ENCODE measurements around the gene DCAF11. TPM values are rescaled to one million over a fixed set of nuclear protein-coding genes. Genes with fewer than 3 reads are reported as not detected.

The DCAF11 gene
- total RNA-seq: 10 to 100 TPM; 54.1 to 69.8 TPM

DNA sequence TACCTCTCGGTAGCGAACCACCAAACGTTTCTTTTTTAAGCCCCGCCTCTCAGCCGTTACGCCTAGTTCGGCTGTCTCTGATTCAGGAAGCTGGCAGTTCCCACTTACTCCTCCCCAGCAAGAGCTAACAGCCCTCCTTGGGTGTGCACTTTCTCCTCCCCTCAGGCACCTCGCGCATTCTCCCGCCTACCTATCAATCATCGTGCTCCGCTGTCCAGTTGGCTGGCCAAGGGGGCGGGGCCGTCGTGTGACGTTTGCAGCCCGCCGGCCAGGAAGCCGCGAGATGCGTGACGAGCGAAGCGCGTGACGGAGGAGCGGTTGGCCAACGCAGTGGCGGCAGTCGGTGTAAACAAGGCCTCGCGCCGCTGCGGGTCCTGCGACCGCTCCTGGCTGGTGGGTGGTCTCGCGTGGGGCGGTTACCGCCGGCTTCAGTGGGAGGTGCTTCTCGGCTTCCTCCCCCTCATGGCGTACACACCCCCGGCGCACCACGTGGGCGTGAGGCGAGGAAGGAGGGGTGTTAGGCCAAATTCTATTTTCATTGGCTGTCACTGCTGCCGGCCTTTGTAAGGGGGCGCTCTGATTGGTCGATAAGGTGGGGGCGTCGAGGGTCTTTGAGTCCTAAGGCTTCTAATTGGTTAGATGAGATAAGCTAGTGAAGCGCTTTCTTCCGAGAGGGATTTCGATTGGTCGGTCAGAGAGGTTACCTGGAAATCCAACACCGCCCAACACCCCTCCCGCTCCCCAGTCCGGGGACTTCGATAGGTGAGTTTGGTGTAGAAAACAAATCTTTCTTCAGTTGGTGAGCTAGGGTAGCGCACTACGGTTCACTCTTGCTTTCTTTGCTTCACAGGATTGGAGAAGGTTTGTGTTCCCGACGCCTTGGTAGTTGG is at the start of gene DCAF11, which contains the start of gene NRL:
Gene DCAF11, plus strand, starts transcription at position 246 of the 890 bp plus-strand sequence. CDS start 818 bp downstream, outside the sequence.
Gene NRL, minus strand, starts transcription at position 418 of the 890 bp plus-strand sequence. CDS start 32,101 bp downstream, outside the sequence.
- H3K36me3 ChIP-seq: peaks cover 28% of the 10 kb centered on the region
- TF ChIP-seq, protein P1, sequence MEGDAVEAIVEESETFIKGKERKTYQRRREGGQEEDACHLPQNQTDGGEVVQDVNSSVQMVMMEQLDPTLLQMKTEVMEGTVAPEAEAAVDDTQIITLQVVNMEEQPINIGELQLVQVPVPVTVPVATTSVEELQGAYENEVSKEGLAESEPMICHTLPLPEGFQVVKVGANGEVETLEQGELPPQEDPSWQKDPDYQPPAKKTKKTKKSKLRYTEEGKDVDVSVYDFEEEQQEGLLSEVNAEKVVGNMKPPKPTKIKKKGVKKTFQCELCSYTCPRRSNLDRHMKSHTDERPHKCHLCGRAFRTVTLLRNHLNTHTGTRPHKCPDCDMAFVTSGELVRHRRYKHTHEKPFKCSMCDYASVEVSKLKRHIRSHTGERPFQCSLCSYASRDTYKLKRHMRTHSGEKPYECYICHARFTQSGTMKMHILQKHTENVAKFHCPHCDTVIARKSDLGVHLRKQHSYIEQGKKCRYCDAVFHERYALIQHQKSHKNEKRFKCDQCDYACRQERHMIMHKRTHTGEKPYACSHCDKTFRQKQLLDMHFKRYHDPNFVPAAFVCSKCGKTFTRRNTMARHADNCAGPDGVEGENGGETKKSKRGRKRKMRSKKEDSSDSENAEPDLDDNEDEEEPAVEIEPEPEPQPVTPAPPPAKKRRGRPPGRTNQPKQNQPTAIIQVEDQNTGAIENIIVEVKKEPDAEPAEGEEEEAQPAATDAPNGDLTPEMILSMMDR (IDR thresholded peaks at IDR 0.05): no peak
- H3K27ac ChIP-seq: peak within 1 kb of the TSS; percentile 95 to 98
- H3K9me3 ChIP-seq: no peaks in the 10 kb centered on the region
- DNase-seq (ENCODE audit: low spot score): peak; percentile 99
- peaks cover 0 to 22% of the 10 kb centered on the region in 2 donors for H3K4me1 ChIP-seq
- peak within 1 kb of the TSS; percentile 66 to 69 for H3K4me3 ChIP-seq
- no peaks in the 10 kb centered on the region for H3K27me3 ChIP-seq

DNA sequence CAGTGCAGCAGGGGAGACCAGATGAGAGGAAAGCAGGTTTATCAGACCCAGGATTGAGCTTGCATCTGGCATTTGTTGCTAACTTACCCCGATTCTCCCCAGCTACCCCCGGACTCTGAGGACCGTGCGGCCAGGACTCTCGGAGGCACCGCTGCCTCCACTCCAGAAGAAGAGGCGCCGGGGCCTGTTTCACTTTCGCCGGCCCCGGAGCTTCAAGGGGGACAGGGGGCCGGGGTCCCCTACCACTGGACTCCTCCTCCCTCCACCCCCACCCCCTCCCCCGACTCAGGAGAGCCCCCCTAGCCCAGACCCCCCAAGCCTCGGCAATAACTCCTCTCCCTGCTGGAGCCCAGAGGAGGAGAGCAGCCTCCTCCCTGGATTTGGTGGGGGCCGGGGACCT is 49.7 kb upstream of the DCAF11 start:
- no peaks in the 10 kb centered on the region for H3K9me3 ChIP-seq
- no peak for DNase-seq (ENCODE audit: low spot score)
- H3K27me3 ChIP-seq: no peaks in the 10 kb centered on the region
- H3K36me3 ChIP-seq: no peaks in the 10 kb centered on the region
- H3K27ac ChIP-seq: no peak overlapping the region
- H3K4me1 ChIP-seq: no peaks in the 10 kb centered on the region
- TF ChIP-seq, protein P1 (IDR thresholded peaks at IDR 0.05): no peak
- H3K4me3 ChIP-seq: no peak overlapping the region

DNA sequence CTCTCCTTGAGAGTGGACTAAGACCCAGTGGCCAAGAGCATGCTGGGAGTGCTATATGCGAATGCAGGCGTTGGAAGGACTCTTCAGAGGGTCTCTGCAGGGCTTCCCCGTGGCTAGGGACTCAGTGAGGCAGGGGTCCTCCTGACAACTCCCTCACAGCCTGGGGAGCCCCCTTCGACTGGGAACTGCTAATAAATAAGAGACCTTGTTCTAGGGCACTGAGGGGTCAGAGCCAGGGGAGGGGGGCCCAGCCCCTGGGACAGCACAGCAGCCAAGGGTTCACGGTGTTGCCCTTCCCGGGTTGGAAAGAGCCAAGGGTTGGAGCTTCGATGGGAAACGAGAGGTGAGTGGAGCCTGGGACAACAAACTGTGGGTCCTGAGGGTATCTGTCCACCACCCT is 49.2 kb upstream of the DCAF11 start:
- no peak for DNase-seq (ENCODE audit: low spot score)
- TF ChIP-seq, protein P1 (IDR thresholded peaks at IDR 0.05): no peak
- no peak overlapping the region for H3K4me3 ChIP-seq

DNA sequence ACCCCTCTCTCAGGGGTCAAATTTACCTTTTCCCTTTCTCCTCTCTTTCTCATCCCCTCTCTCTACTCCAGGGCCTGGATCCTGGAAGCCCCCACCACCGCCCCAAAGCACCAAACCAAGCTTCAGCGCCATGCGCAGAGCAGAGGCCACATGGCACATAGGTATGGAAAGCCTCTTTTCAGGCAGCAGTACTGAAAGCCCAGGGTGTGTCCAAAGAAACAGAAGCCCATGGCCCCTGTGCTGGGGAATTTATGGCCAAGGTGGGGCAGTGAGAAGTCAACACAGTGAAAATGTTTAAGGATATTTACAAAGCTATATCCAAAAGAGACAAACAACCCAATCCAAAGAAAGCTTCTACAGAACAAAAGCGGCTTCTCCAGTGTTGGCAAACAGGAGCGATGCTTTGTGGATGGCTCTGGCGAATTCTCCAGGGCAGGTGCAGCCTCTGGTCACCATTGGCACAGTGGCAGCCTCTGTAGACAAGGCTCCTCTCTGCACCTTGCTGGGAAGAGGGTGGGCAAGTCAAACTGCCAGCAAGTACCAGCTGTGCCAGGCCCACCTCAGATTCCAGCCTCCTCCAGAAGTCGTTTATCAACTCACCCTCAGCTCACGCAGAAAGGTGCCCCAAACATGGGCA is 48.0 kb upstream of the DCAF11 start:
- no peaks in the 10 kb centered on the region for H3K27me3 ChIP-seq
- no peak for DNase-seq (ENCODE audit: low spot score)
- no peaks in the 10 kb centered on the region for H3K36me3 ChIP-seq
- H3K9me3 ChIP-seq: no peaks in the 10 kb centered on the region
- no peak overlapping the region for H3K27ac ChIP-seq
- H3K4me1 ChIP-seq: peaks cover 0 to 5% of the 10 kb centered on the region in 2 donors
- TF ChIP-seq, protein P1 (IDR thresholded peaks at IDR 0.05): no peak
- H3K4me3 ChIP-seq: no peak overlapping the region

More for the DNA sequence above, 49.2 kb upstream of the DCAF11 start:
- Histone ChIP-seq H3K9me3 (no peaks in the 10 kb centered on the region), H3K27ac (no peak overlapping the region), H3K4me1 (no peaks in the 10 kb centered on the region), H3K36me3 (no peaks in the 10 kb centered on the region), H3K27me3 (no peaks in the 10 kb centered on the region)

DNA sequence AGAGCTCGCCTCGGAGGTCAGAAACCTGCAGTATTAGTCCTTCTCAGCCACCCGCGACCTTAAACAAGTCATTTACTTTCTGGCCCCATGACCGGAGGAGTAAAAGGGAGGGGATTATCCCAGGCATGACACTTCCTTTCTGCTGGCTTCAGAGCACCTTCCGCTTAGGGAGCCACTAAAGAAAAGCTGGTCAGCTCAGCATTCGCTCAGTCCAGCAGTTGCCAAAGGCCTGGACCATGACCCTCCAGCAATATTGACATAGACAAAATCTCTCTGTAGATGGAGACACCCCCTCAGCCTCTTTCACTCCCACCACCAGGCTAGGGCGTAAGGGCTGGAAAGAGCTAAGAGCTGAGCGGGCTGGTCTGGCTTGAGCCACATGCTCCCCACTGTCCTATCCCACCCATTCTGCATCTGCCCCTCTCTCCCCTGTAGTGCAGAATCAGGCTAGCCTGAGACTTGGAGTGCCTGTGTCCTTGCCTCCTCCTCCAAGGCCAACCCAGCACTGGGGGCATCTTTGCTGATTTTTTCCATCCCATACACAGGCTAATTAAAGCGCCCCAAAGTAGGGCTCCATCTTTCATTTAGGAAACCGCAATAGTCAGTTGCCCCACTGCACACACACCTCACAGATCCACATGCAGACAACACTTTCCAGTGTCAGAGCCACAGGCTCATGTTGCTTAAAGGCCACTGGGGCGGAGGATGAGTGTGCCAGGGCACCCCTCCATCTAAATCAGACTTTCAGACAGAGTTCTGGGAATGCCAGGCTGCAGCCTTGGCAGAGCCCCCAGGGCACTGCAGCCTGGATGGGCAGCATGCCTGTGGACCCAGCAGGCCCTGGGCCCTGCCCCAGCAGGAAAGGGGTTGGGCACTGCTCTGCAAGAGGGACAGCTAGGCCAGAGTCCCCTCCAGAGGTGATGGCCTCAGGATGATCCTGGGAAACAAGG is 47.2 kb upstream of the DCAF11 start:
- H3K9me3 ChIP-seq: no peaks in the 10 kb centered on the region
- TF ChIP-seq, protein P1 (IDR thresholded peaks at IDR 0.05): no peak
- no peaks in the 10 kb centered on the region for H3K27me3 ChIP-seq
- DNase-seq (ENCODE audit: low spot score): no peak
- no peak overlapping the region for H3K4me3 ChIP-seq
- H3K36me3 ChIP-seq: no peaks in the 10 kb centered on the region
- no peak overlapping the region for H3K27ac ChIP-seq
- peaks cover 0 to 11% of the 10 kb centered on the region in 2 donors for H3K4me1 ChIP-seq
